Activated CD4-positive, alpha-beta T cell treated with anti-CD3 and anti-CD28 coated beads for 1 hour (primary cell): ENCODE results near the gene OR6M1.

Experiments used
- DNase-seq: peaks from one replicate; pipeline ENCODE4 v3.0.0-alpha.2; 2020

The OR6M1 gene

GRCh38 chr11:123775289-123775688, 30.9 kb downstream of the OR6M1 start:
- no peak for DNase-seq

DNA sequence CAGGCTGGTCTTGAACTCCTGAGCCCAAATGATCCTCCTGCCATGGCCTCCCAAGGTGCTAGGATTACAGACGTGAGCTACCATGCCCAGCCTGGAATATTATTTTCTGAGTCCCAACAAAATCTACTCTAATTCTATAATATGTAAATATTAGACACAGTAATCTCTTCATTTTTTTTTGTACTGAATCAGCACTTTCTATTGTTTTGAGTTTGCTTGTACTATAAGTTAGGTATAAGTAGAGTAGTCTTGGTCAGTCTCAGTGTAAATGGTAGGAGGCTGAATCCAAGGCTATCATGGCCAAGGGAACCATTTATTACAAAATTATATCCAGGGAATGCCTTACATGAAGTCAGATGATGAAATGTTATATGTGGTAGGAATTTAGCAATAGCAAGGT, 32.2 kb downstream of the OR6M1 start:
- DNase-seq = no peak

- DNase-seq = no peak
Observed at GRCh38 chr11:123773026-123773425, 33.1 kb downstream of the OR6M1 start.

GRCh38 chr11:123771664-123772063, 34.5 kb downstream of the OR6M1 start:
- no peak for DNase-seq

DNA sequence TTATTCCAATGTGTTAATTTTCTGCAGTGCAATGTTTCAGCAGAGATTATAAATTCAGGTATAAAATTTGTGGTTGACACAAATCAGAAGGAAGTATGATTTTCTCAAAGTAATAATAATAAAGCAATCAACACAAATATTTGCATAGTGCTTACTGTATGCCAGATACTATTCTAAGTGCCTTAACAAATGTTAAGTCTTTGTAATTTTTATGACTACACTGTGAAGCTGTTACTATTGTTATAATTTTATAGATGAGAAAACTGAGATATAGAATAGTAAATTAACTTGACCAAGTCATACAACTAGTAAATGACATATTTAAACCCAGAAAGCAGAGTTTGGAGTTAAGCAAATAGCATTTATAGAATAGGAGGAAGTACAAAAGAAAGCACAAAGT, 35.4 kb downstream of the OR6M1 start:
- DNase-seq = no peak

GRCh38 chr11:123765601-123766000, 40.5 kb downstream of the OR6M1 start:
- no peak for DNase-seq

GRCh38 chr11:123762422-123762821, 43.7 kb downstream of the OR6M1 start:
- no peak for DNase-seq

- DNase-seq = no peak
Observed at GRCh38 chr11:123760894-123761293, 45.3 kb downstream of the OR6M1 start.

- DNase-seq = no peak
Observed at GRCh38 chr11:123757976-123758375, 48.2 kb downstream of the OR6M1 start.

GRCh38 chr11:123755813-123756212, 50.3 kb downstream of the OR6M1 start:
- no peak for DNase-seq
